ENCODE data around the gene MRPL55.

The MRPL55 gene

DNA sequence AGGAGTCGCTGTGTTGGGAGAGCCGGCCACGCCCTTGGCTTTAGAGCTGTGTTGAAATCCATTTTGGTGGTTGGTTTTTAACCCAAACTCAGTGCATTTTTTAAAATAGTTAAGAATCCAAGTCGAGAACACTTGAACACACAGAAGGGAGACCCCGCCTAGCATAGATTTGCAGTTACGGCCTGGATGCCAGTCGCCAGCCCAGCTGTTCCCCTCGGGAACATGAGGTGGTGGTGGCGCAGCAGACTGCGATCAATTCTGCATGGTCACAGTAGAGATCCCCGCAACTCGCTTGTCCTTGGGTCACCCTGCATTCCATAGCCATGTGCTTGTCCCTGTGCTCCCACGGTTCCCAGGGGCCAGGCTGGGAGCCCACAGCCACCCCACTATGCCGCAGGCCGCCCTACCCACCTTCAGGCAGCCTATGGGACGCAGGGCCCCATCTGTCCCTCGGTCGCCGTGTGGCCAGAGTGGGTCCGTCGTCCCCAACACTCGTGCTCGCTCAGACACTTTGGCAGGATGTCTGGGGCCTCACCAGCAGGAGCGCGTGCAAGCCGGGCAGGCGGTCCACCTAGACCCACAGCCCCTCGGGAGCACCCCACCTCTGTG lies 10.7 kb downstream of the MRPL55 start:
- no peak for DNase-seq

DNA sequence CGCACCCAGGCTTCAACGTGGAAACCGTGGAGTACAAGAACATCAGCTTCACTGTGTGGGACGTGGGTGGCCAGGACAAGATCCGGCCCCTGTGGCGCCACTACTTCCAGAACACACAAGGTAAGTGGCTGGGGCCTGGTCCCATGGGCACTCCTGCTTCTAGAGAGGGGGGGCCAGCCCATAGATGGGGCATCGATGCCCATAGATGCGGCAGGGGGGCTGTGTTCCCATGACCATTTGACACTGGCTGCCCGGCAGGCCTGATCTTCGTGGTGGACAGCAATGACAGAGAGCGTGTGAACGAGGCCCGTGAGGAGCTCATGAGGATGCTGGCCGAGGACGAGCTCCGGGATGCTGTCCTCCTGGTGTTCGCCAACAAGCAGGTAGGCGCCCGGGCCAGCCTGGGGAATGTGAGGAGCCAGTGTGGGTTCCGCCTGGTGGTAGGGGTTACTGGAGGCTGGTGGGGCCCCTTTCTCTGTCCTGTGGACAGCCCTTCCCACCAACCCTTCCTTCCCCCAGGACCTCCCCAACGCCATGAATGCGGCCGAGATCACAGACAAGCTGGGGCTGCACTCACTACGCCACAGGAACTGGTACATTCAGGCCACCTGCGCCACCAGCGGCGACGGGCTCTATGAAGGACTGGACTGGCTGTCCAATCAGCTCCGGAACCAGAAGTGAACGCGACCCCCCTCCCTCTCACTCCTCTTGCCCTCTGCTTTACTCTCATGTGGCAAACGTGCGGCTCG lies 11.6 kb downstream of the MRPL55 start:
- DNase-seq, result no peak

DNA sequence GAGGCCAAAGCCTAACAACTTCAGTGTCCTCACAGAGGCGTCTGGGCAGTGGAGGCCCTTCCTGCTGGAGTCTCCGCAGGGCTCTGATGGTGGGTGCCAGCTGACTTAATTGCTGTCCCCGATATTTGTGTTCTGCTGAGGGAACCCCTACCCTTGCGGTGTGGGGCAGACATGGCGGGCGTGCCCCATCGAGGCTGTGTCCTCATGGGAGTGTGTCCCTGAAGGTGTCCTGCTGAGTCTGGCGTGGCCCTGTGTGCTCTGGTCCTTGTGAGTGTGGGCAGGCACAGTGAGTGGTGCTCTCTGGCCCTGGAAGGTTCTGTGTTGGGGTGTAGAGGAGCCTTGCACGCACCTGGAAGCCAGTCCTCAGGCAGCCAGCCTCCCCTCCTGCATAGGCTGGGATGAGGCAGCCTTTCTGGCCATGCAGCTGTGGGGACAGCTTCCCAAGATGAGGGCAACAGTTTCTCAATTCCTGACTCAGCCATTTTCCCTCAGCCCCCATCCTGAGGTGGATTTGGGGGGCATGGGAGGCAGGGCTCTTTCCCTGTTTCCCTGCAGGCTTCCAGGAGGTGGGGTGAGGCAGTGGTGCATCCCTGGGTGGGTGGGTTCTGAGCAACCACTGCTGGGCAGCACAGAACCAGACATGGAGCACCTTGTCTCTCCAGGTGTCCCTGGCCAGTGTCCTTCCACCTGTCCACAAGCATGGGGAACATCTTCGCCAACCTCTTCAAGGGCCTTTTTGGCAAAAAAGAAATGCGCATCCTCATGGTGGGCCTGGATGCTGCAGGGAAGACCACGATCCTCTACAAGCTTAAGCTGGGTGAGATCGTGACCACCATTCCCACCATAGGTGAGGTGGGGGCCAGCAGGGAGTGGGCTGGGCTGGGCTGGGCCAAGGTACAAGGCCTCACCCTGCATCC lies 12.4 kb downstream of the MRPL55 start:
- DNase-seq, result no peak

GRCh38 chr1:228095938-228096337 lies 13.2 kb downstream of the MRPL55 start:
- no peak for DNase-seq

DNA sequence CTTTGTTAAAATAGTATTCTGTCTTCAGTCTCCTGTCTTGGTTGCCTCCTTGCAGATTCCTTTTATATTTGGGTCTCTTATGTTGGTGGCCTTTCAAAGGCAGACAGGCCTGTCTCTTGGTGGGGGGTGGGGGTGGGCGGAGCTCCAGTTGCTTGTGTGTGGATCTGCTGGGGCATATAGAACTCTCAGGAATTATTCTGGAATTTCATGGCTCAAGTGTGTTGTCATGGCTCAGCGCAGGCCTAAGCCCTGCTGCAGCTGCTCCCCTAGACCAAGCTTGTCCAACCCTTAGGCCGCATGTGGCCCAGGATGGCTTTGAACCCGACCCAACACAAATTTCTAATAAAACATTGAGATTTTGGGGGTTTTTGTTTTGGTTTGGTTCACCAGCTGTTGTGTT lies 13.9 kb downstream of the MRPL55 start:
- no peak for DNase-seq

- DNase-seq, result no peak
Observed at GRCh38 chr1:228094432-228095016, 14.6 kb downstream of the MRPL55 start.

GRCh38 chr1:228093050-228093906 lies 15.8 kb downstream of the MRPL55 start:
- no peak for DNase-seq

- DNase-seq, result no peak
Observed at GRCh38 chr1:228092342-228093049, 16.6 kb downstream of the MRPL55 start.

DNA sequence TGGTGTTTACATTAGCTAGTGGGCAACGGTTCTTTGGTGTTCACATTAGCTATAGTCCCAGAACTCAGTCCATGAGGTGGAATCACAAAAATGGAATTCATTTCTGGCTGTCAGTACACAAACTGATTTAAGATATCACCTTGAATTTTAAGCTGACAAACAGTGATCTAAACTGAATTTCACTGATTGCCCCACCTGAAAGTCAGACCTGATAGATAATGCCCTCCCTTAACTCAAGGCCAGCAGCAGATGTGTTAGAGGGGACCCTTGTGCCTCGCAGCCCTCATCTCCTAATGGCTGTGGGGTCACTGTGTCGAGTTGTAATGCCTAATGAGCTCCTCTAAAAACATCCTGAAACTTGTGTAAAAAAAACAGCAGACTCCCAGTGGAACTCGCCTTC lies 18.0 kb downstream of the MRPL55 start:
- no peak for DNase-seq

DNA sequence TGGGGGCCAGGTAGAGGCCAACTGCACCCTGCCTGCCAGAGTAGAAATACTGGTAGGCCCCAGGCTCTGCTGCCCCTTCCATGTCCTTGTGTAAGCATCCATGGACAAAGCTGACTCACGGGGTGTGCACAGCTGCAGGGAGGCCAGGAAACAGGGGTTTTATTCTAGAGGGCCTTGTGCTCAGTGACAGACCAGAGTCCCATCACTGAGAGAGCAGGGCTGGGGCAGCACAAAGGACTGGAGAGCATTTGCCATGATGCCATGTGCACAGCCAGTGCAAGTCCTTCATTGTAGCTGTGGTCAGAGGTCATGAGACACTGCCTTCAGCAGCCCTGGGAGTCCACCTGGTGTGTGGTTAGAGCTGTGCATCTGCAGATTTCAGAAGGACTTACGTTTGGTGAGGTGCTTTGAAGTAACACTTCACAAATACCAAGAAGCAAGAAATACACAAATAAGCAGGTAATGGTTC lies 18.5 kb downstream of the MRPL55 start:
- no peak for DNase-seq

GRCh38 chr1:228089519-228090380 lies 19.3 kb downstream of the MRPL55 start:
- no peak for DNase-seq

DNA sequence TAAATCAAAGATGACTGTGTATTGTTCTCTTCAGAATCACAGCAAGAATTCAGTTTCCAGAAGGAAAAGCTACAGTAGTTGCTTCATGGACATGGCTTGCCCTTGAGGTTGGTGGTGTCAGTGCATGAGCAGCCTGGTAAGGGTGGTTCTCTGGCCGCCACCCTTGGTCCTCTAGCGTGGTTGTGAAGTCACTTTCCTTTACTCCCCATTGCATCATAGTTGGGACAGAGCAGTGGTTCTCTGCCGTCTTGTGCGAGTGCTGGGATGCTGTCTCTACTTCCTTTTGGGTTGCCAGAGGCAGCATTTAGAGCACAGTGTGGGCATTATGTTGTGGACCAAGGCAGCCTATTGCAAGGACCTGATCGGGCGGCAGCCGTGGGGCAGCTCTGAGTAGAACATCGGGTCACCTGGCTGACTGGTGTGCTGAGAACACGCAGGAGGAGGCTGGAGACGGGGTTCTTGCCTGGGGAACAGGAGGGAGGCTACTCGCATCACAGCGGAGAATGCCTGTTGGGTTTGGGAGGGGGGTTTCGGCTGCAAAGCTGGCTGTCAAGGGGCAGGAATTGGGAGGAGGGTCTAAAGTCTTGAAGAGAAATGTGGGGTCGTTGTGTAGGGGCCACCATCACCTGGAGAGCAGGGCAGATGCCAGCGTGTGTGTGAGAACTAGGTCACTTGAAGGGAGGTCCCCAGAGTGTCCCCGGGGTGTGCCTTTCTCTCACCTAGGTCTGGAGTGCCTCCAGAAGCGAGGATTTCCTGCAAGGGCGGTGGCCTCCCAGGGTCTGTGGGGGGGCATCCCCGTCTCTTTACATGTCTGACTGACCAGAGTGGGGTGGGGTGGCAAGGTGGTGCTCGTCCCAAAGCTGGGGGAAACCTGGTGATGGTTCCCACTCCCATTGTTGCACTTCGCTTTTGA lies 20.3 kb downstream of the MRPL55 start:
- no peak for DNase-seq

- no peak for DNase-seq
Observed at GRCh38 chr1:228087771-228088251, 21.3 kb downstream of the MRPL55 start.

DNA sequence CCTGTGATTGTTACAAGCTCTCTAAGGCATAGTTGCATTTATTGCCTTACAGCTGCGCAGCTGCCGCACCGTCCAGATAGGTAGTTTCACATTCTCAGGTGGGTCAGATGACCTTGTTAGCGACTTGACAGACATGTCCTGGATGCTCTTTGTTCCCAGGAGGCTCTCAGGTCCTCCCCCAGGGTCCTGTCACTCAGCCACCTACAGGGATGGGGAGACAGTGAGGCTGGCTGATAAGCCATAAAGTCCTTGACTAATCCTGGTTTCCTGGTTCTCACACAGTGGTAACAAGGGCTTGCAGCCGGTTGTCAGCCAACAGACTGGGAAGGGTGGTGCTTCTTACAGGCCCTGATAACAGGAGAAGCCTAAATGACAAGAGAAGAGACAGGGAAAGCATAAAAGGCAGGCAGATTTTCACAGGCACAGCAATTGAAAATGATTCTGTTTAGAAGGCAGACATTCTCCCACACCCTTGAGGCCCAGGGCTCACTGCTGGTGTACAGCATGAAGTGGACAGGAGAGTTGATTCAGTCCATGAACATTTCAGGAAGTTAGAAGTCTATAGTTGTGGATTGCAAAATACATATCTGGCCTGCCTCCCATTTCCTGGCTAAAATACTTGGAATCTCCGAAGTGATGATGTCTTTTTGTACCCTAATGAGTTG lies 23.7 kb downstream of the MRPL55 start:
- no peak for DNase-seq

- no peak for DNase-seq
Observed at GRCh38 chr1:228084797-228085196, 24.3 kb downstream of the MRPL55 start.

GRCh38 chr1:228084325-228084724 lies 24.8 kb downstream of the MRPL55 start:
- no peak for DNase-seq

GRCh38 chr1:228083871-228084278 lies 25.2 kb downstream of the MRPL55 start:
- DNase-seq, result no peak
